Peyer's patch (tissue), 4 donors: ENCODE data around the gene DDX41. TPM values are rescaled to one million over a fixed set of nuclear protein-coding genes. Genes with fewer than 3 reads are reported as not detected.

Experiments used
- DNase-seq, 3 donors: peaks; one replicate each; pipeline ENCODE4 v3.0.0-alpha.2; 2017 to 2019
- H3K27ac ChIP-seq, 4 donors: fragments of 200-600 bp; sonication (generic); one replicate each; pipeline ENCODE4 v1.5.1; 2016 to 2019
- H3K27me3 ChIP-seq, 2 donors: fragments of 200-600 bp; sonication (generic); one replicate each; pipeline ENCODE4 v1.5.1; 2019
- H3K36me3 ChIP-seq, 3 donors: fragments of 200-600 bp; sonication (generic); one replicate each; pipeline ENCODE4 v1.5.1; 2016 to 2019
- H3K4me1 ChIP-seq, 4 donors: fragments of 200-600 bp; sonication (generic); one replicate each; pipeline ENCODE4 v1.5.1; 2016 to 2019
- H3K4me3 ChIP-seq, 4 donors: fragments of 200-600 bp; sonication (generic); 1 replicate in 3 of 4; 2 replicates in 1 of 4; pipeline ENCODE4 v1.5.1; 2016 to 2019; ENCODE audit warnings: mild to moderate bottlenecking in 1 of 4
- H3K9me3 ChIP-seq, 4 donors: fragments of 200-600 bp; sonication (generic); one replicate each; pipeline ENCODE4 v1.5.1; 2016 to 2019; ENCODE audit warnings: mild to moderate bottlenecking in 1 of 4
- POLR2A ChIP-seq, 2 donors: fragments of 450-650 bp; IDR thresholded peaks; one replicate each; pipeline ENCODE4 v1.5.1; 2017; ENCODE audit warnings: antibody characterized with exemption in 2 of 2, mild to moderate bottlenecking in 2 of 2, moderate library complexity in 2 of 2
- total RNA-seq, 4 donors: library from RNA; depleted of rRNA; stranded (reverse); fragments of >200 nt; gene quantifications; one replicate each; pipeline ENCODE4 v1.1.0, GENCODE V29; 2016
- TF ChIP-seq, protein P1 (sequence below), 6 experiments: fragments of 450-650 bp in 4 of 6; fragments of 200-600 bp in 2 of 6; sonication (generic) in 1 of 6; IDR thresholded peaks; one replicate each; pipeline ENCODE4 v1.5.1; 2017 to 2019; ENCODE audit warnings: antibody characterized with exemption in 6 of 6, mild to moderate bottlenecking in 3 of 6, moderate library complexity in 1 of 6

DDX41 gene
- total RNA-seq, 4 donors from 2014 or later: 103 to 168 (median 118) TPM

DNA sequence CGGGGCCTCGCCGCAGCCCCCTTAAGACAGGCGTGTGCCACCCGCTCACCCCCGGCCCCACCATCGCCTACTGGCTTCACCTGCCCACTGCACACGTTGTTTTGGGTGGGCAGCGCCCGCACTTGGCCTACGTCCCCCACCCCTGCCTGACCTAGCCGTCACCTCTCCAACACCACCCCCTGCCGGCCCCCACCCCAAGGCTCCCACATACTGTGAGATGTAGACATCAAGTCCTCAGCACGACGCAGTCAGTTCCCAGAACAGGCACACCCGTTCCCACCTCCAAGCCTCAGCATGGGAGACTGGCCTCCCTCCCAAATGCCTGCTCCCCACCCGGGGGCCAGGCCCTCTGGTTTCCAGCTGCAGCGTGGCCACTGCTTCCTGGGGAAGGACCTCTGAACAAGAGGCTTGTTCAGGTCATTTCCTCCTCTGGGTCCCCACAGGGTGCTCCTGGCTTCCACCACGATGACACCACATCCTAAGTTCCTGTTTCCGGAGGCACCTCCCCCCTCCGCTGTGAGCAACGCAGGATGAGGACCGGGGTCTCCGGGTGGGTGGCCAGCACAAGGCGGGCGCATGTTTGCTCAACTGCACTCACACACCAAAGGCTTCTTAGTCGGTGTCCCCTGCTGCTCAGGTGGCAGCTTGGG lies 54.6 kb downstream of the DDX41 start:
- no peak for TF ChIP-seq POLR2A (IDR thresholded peaks at IDR 0.05)
- TF ChIP-seq, protein P1, sequence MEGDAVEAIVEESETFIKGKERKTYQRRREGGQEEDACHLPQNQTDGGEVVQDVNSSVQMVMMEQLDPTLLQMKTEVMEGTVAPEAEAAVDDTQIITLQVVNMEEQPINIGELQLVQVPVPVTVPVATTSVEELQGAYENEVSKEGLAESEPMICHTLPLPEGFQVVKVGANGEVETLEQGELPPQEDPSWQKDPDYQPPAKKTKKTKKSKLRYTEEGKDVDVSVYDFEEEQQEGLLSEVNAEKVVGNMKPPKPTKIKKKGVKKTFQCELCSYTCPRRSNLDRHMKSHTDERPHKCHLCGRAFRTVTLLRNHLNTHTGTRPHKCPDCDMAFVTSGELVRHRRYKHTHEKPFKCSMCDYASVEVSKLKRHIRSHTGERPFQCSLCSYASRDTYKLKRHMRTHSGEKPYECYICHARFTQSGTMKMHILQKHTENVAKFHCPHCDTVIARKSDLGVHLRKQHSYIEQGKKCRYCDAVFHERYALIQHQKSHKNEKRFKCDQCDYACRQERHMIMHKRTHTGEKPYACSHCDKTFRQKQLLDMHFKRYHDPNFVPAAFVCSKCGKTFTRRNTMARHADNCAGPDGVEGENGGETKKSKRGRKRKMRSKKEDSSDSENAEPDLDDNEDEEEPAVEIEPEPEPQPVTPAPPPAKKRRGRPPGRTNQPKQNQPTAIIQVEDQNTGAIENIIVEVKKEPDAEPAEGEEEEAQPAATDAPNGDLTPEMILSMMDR (IDR thresholded peaks at IDR 0.05): no peak
- no peak overlapping the region for H3K27ac ChIP-seq
- H3K27me3 ChIP-seq: no peaks in the 10 kb centered on the region
- peaks cover 0 to 16% (median 0%) of the 10 kb centered on the region in 3 donors for H3K36me3 ChIP-seq
- H3K4me3 ChIP-seq: no peak overlapping the region
- H3K4me1 ChIP-seq: peaks cover 0 to 1% (median 0%) of the 10 kb centered on the region in 4 donors
- no peak for DNase-seq
- no peaks in the 10 kb centered on the region for H3K9me3 ChIP-seq

Other genes starting within 250 kb of the DDX41 start
- gene RAB24, start 213.2 kb downstream of the DDX41 start, total RNA-seq: 10 to 100 TPM; 37.0 to 58.6 (median 46.3) TPM
- gene PRELID1, start 213.2 kb downstream of the DDX41 start, total RNA-seq: 100 to 1,000 TPM in 3 of 4 donors, 10 to 100 TPM in 1; 55.3 to 215 (median 132) TPM
- gene MXD3, start 205.1 kb downstream of the DDX41 start, total RNA-seq: 10 to 100 TPM in 3 of 4 donors, 1 to 10 TPM in 1; 6.8 to 25.8 (median 18.5) TPM
- 100 to 1,000 TPM; 193 to 321 (median 268) TPM for gene LMAN2, start 165.3 kb downstream of the DDX41 start, total RNA-seq
- gene RGS14, start 159.0 kb downstream of the DDX41 start, total RNA-seq: 10 to 100 TPM; 19.4 to 41.0 (median 23.3) TPM
- under 1 TPM in 1 of 4 donors, not detected in 3; 0.35 TPM for gene SLC34A1, start 132.5 kb downstream of the DDX41 start, total RNA-seq
- not detected for gene PFN3, start 116.3 kb downstream of the DDX41 start, total RNA-seq
- 10 to 100 TPM in 1 of 4 donors, 1 to 10 TPM in 3; 1.7 to 22.2 (median 7.8) TPM for gene F12, start 107.4 kb downstream of the DDX41 start, total RNA-seq
- gene GRK6, start 90.3 kb downstream of the DDX41 start, total RNA-seq: 100 to 1,000 TPM in 1 of 4 donors, 10 to 100 TPM in 3; 36.2 to 140 (median 40.7) TPM
- gene PRR7, start 70.1 kb downstream of the DDX41 start, total RNA-seq: 1 to 10 TPM in 2 of 4 donors, under 1 TPM in 1, not detected in 1; 0.70 to 2.2 (median 1.9) TPM
- gene DBN1, start 43.3 kb downstream of the DDX41 start, total RNA-seq: 10 to 100 TPM; 14.2 to 77.6 (median 23.1) TPM
- gene PDLIM7, start 19.4 kb downstream of the DDX41 start, total RNA-seq: 100 to 1,000 TPM in 1 of 4 donors, 10 to 100 TPM in 3; 17.4 to 137 (median 23.3) TPM
- gene DOK3, start 7.1 kb downstream of the DDX41 start, total RNA-seq: 10 to 100 TPM in 1 of 4 donors, 1 to 10 TPM in 3; 2.1 to 52.0 (median 5.5) TPM
- gene FAM193B, start 37.6 kb upstream of the DDX41 start, total RNA-seq: 100 to 1,000 TPM in 3 of 4 donors, 10 to 100 TPM in 1; 77.1 to 205 (median 177) TPM
- 10 to 100 TPM; 39.6 to 65.6 (median 52.5) TPM for gene TMED9, start 75.2 kb upstream of the DDX41 start, total RNA-seq
- 10 to 100 TPM; 12.6 to 29.8 (median 21.9) TPM for gene B4GALT7, start 83.2 kb upstream of the DDX41 start, total RNA-seq